Endometrial microvascular endothelial cells (primary cell): ENCODE results near the gene ASXL3. TPM values are rescaled to one million over a fixed set of nuclear protein-coding genes. Genes with fewer than 3 reads are reported as not detected.

ENCODE experiments used
- in situ Hi-C: cut with HindIII; loops from 2 replicates; pipeline ENCODE4 v1.10.0; 2017; ENCODE audit warnings: low sequenced_read_pairs, low pct_unique_long_range_greater_than_20kb; ENCODE audit errors: inconsistent ontology term
- total RNA-seq: library from RNA; depleted of rRNA; stranded (reverse); fragments of >200 nt; gene quantifications from one replicate; pipeline ENCODE4 v1.2.3, GENCODE V29; 2015; ENCODE audit errors: inconsistent ontology term

The ASXL3 gene
- total RNA-seq, 1 donor from 2014 or later = not detected

- in situ Hi-C loops = no loop called here
These were observed 63.1 kb downstream of the ASXL3 start for GRCh38 chr18:33641141-33641540.

GRCh38 chr18:33644494-33644893 lies 66.5 kb downstream of the ASXL3 start:
- in situ Hi-C loops = no loop called here

- in situ Hi-C loops = no loop called here
These were observed 69.3 kb downstream of the ASXL3 start for GRCh38 chr18:33647365-33647764.

GRCh38 chr18:33652635-33653034 lies 74.6 kb downstream of the ASXL3 start:
- in situ Hi-C loops = no loop called here

GRCh38 chr18:33653231-33653630 lies 75.2 kb downstream of the ASXL3 start:
- in situ Hi-C loops = no loop called here

GRCh38 chr18:33656889-33657448 lies 79.0 kb downstream of the ASXL3 start:
- in situ Hi-C loops = no loop called here

GRCh38 chr18:33660696-33661310 lies 82.8 kb downstream of the ASXL3 start:
- in situ Hi-C loops = no loop called here

GRCh38 chr18:33664241-33664874 lies 86.3 kb downstream of the ASXL3 start:
- in situ Hi-C loops = no loop called here

- in situ Hi-C loops = no loop called here
These were observed 87.2 kb downstream of the ASXL3 start for GRCh38 chr18:33665187-33665586.

- in situ Hi-C loops = no loop called here
These were observed 87.6 kb downstream of the ASXL3 start for GRCh38 chr18:33665641-33666040.

GRCh38 chr18:33666915-33667314 lies 88.9 kb downstream of the ASXL3 start:
- in situ Hi-C loops = no loop called here

GRCh38 chr18:33669589-33669988 lies 91.6 kb downstream of the ASXL3 start:
- in situ Hi-C loops = no loop called here

- in situ Hi-C loops = no loop called here
These were observed 92.0 kb downstream of the ASXL3 start for GRCh38 chr18:33670029-33670428.

- in situ Hi-C loops = no loop called here
These were observed 95.7 kb downstream of the ASXL3 start for GRCh38 chr18:33673689-33674088.

- in situ Hi-C loops = no loop called here
These were observed 98.6 kb downstream of the ASXL3 start for GRCh38 chr18:33676593-33676992.

- in situ Hi-C loops = no loop called here
These were observed 99.9 kb downstream of the ASXL3 start for GRCh38 chr18:33677891-33678290.

GRCh38 chr18:33682436-33682835 lies 104.4 kb downstream of the ASXL3 start:
- in situ Hi-C loops = no loop called here

- in situ Hi-C loops = no loop called here
These were observed 116.6 kb downstream of the ASXL3 start for GRCh38 chr18:33694593-33694992.

- in situ Hi-C loops = no loop called here
These were observed 118.5 kb downstream of the ASXL3 start for GRCh38 chr18:33696332-33697162.

GRCh38 chr18:33697498-33697897 lies 119.5 kb downstream of the ASXL3 start:
- in situ Hi-C loops = no loop called here
